ENCODE measurements around the gene PNPLA1. TPM values are rescaled to one million over a fixed set of nuclear protein-coding genes. Genes with fewer than 3 reads are reported as not detected.

PNPLA1 gene
- total RNA-seq, 2 experiments from 2014 or later = not detected

DNA sequence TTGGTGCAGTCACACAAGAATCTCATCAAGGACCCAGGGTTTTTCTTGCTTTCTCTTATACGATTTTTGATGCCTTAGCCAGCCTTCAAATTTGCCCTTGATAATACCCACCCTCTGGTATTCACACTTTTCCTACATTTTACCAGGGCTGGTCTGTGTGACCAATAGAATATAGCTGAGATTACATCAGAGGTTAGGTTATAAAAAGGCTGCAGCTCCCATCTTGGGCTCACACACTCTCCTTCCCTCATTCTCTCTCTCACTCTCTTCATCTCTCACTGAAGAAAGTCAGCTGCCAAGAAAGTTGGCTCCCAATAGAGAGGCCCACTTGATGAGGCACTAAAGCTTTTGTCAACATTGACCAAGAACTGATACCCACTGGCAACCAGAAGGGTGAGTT is 4.1 kb upstream of the PNPLA1 start:
- peaks cover 7% of the 10 kb centered on the region for H3K27me3 Mint-ChIP-seq
- no peak for DNase-seq
- H3K36me3 Mint-ChIP-seq = no peaks in the 10 kb centered on the region
- H3K4me1 Mint-ChIP-seq = no peaks in the 10 kb centered on the region
- peaks cover 4% of the 10 kb centered on the region for H3K9me3 Mint-ChIP-seq
- ATAC-seq (ENCODE audit: low read depth) = no peak
- H3K27ac Mint-ChIP-seq = no peak overlapping the region
- no peak overlapping the region for H3K4me3 Mint-ChIP-seq
- POLR2A ChIA-PET = no interaction called here

DNA sequence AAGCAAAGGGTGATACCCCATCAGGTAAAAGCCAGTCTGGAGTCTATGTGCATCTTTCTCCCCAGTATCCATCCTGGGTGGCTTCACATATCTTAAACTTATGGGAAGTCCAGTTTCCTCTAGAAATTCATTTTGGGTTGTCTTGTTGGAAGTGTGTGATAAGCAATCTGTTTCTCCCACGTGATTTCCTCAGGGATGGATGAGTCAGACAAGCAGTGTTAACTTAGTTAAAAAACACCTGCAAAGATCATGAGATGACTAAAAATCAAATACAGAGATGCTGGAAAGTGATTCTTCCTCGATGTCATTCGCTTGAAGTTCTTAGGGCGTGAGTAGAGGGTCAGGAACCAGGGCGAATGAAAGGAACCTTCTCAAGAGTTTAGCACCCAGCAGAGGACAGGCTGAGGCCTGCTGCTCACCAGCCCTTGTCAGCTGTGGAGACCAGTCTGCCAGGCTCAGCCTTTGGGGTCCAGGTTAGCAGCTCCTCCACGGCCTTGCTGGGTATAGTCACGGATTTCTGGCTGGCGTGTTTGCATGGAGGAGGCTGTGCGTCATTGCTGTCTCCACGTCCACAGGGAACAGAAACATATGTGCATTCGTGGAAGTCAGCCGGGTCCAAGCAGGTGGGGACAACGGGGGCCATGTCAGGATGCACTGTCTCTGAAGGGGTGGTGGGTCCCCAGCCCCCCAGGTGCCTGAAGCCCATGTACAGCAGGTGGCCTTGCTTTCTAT is 2.8 kb upstream of the PNPLA1 start:
- Mint-ChIP-seq H3K4me1 (no peaks in the 10 kb centered on the region), H3K36me3 (no peaks in the 10 kb centered on the region), H3K9me3 (peaks cover 4% of the 10 kb centered on the region), H3K27me3 (peaks cover 7% of the 10 kb centered on the region), H3K27ac (no peak overlapping the region), H3K4me3 (no peak overlapping the region)
- ATAC-seq (ENCODE audit: low read depth) (no peak), DNase-seq (no peak)
- POLR2A ChIA-PET = no interaction called here

DNA sequence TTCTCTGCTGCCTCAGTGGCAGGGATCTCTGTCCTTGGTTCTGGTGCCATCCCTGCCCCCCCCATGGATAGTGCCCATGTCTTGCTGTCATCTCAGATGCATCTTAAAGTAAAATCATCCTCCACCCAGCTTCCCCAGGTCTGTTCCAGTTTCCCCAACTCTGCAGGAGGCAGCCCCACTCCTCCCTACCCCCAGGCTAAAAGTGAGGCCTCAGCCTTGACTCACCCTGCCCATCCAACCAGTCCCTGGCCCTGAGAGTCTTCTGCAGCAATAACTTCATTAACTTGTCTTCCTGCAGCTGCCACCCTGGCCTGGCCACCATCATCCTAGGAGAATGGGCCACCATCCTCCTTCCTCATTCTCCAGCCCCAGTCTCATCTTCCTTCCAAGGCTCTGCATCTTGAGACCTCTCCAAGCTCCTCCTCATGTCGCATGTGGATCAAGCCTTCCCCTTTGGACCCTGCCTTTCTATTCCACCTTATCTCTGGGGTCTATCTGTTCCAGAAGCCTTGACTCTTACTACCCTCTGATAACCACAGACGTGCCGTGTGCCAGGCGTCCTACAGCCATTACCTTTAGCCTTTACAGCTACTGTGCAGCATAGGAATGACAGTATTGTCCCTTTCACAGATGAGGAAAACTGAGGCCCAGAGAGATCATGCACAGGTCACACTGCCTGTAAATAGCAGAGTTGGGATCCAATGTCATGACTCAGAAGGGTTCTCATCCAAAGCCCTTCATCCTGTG is 2.0 kb upstream of the PNPLA1 start:
- Mint-ChIP-seq H3K36me3 (no peaks in the 10 kb centered on the region), H3K4me1 (no peaks in the 10 kb centered on the region), H3K9me3 (peaks cover 4% of the 10 kb centered on the region), H3K4me3 (no peak overlapping the region), H3K27ac (no peak overlapping the region), H3K27me3 (peaks cover 8% of the 10 kb centered on the region)
- ATAC-seq (ENCODE audit: low read depth) (no peak), DNase-seq (no peak)
- POLR2A ChIA-PET = no interaction called here

DNA sequence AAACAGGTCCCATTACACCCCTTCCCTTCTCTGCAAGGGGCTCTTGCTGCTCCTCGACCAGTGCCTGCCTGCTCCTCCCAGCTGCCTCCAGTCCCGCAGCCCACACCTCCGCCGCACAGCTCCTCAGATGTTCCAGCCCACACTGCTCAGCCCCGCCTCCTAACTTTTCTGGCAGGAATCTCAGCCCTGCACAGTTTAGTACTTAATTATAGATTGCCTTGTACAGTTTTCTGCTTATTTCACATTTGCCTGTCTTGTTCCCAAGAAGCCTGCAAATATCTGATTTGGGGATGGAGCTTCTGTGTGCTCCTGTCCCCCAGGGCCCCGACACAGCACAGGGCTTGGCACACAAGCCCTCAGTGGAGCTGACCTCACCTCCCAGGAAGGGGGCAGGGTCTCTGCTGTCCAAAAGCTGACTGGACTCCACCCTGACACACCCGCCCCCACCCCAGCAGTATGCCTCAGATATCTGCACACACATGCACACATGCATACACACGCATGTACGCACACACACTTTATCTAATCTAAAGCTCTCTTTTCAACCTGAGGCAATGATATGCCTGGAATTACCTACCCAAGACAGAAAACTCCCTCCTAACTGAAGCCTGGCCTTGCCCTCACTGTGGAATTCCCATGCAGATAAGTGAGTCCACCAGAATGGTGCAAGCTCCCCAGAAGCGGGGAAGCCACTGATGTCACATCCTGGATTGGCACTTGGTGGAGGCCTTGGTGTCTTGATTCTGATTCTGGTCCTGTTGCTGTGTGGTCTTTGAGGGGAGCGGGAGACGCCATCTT is 1.2 kb upstream of the PNPLA1 start:
- Mint-ChIP-seq H3K27me3 (peaks cover 10% of the 10 kb centered on the region), H3K36me3 (no peaks in the 10 kb centered on the region), H3K4me3 (no peak overlapping the region), H3K4me1 (no peaks in the 10 kb centered on the region), H3K9me3 (peaks cover 4% of the 10 kb centered on the region), H3K27ac (no peak overlapping the region)
- ATAC-seq (ENCODE audit: low read depth) (no peak), DNase-seq (no peak)
- POLR2A ChIA-PET = no interaction called here

DNA sequence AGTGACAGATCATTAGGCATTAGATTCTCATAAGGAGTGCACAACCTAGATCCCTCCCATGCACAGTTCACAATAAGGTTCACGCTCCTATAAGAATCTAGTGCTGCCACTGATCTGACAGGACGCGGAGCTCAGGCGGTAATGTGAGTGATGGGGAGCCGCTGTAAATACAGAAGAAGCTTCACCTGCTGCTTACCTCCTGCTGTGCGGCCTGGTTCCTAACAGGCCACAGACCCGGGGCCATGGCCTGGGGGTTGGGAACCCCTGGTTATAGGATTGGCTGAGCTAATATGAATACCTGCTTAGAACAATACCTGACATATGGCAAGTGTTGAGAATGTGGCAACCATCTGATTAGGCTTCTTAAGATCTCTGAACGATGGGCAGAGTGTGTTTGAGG is 2.4 kb downstream of the PNPLA1 start:
- ATAC-seq (ENCODE audit: low read depth) (no peak), DNase-seq (no peak)
- Mint-ChIP-seq H3K9me3 (no peaks in the 10 kb centered on the region), H3K27me3 (peaks cover 21% of the 10 kb centered on the region), H3K27ac (no peak overlapping the region), H3K4me3 (no peak overlapping the region), H3K36me3 (no peaks in the 10 kb centered on the region), H3K4me1 (no peaks in the 10 kb centered on the region)
- POLR2A ChIA-PET = no interaction called here

DNA sequence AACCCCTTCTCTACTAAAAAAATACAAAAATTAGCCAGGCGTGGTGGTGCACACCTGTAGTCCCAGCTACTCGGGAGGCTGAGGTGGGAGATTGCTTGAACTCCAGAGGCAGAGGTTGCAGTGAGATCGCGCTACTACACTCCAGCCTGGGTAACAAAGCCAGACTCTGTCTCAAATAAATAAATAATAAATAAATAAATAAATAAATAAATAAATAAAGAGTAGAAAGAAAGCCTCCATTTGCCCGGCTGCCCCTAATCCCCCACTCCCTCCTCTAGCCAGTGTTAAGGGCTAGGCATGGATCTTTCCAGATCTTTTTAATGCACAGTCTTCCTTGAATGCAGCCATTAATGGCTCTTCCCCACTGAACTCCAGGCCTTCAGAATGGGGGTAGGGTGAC is 3.2 kb downstream of the PNPLA1 start:
- DNase-seq = no peak
- Mint-ChIP-seq H3K27ac (no peak overlapping the region), H3K9me3 (no peaks in the 10 kb centered on the region), H3K4me3 (no peak overlapping the region), H3K27me3 (peaks cover 23% of the 10 kb centered on the region), H3K4me1 (no peaks in the 10 kb centered on the region), H3K36me3 (no peaks in the 10 kb centered on the region)
- POLR2A ChIA-PET = no interaction called here
- ATAC-seq (ENCODE audit: low read depth) = no peak

DNA sequence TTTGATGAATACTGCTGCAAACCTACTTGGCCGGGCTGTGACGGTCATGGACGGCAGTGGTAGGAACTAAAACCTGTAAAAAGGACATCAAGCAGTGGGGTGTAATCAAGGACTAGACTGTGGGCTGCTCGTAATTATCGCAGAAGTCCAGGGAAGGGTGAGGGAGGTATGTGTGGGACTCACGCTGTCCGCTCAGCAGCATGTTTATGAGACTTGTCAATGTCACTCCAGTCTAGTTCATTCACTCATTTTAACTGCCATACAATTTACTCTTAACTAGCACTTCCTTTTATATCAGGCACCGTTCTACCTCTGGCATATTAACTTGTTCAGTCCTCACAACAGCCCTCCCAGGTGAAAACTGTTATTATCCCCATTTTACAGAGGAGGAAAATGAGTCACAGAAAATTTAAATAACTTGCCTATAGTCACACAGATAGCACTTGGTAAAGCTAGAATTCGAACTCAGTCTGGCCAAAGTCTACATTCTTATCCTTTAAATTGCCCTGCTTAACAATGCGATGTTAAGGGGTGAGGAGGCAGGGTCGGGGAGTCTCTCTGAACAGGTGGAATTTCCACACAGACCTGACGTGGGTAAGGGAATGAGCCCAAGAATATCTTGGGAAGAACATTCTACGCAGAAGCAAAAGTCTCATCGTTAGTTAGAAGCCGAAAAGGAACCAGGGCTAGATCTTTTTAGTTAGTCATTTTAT is 4.1 kb downstream of the PNPLA1 start:
- Mint-ChIP-seq H3K27ac (no peak overlapping the region), H3K4me1 (no peaks in the 10 kb centered on the region), H3K4me3 (no peak overlapping the region), H3K27me3 (peaks cover 23% of the 10 kb centered on the region), H3K36me3 (no peaks in the 10 kb centered on the region), H3K9me3 (no peaks in the 10 kb centered on the region)
- DNase-seq (no peak), ATAC-seq (ENCODE audit: low read depth) (no peak)
- POLR2A ChIA-PET = no interaction called here

DNA sequence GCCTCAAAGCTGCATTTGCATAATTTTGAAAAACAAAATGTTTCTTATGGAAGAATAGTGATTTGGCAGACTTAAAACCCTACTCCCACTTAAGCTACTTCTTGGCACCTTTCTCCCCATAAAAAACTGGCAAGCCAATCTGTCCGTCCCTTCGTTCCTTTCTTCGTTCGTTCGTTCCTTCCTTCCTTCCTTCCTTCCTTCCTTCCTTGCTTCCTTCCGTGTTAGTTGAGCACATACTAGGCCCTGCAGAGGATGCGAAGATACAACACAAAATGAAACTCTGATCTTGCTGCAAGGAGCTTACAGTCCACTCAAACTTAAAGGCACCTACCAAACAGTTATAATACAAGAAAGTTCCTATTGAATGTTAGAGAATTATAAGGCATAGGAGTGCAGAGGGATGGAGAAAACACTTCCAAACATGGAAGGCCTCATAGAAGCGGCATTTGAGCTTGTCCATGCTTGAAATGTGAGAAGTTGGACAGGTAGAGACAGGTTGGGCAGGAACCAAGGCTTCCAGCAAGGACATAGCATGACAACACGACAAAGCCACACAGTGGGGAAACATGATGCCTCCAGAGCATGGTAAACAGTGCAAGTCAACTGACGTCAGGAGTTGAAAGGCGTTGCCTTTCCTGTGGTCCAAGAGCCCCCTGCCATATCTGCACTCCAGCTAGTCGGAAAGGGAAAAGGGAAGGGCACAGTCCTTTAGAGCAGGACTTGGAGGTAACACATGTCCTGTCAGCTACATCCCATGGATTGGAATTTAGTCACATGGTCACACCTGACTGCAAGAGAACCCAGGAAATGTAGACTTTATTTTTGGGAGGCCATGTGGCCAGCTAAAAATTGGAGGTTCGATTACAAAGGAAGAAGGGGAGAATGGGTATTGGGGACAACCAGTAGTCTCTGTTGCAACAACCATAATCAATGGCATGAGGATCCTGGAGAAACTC is 7.0 kb downstream of the PNPLA1 start:
- DNase-seq = no peak
- Mint-ChIP-seq H3K27me3 (peaks cover 38% of the 10 kb centered on the region), H3K9me3 (no peaks in the 10 kb centered on the region), H3K27ac (no peak overlapping the region), H3K4me1 (no peaks in the 10 kb centered on the region), H3K36me3 (no peaks in the 10 kb centered on the region), H3K4me3 (no peak overlapping the region)
- POLR2A ChIA-PET = no interaction called here
- no peak for ATAC-seq (ENCODE audit: low read depth)

DNA sequence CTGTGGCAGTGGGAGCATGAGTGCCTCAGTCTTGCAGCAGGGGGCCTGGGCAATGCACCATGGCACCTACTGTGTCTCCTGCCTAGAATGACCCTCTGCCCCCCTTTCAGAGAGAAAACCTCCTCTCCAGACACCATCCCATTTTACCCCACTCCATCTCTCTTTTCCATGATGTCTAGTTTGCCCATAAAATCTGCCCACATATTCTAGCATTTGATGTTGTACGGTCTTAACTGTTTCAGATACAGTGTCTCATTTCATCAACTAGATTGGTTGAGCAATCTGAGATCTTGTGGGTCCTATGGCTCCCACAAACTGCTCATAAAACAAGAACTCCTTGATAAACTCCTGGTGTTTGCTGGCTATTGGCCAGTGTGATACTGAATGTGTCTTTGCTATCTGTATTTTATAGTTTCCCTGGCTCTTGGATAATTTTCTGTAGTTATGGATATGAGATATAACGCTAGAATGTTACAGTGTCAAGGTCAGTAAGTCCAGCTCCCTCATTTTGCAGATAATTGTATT is 8.1 kb downstream of the PNPLA1 start:
- H3K36me3 Mint-ChIP-seq = no peaks in the 10 kb centered on the region
- no peaks in the 10 kb centered on the region for H3K4me1 Mint-ChIP-seq
- no peak for DNase-seq
- H3K27ac Mint-ChIP-seq = no peak overlapping the region
- POLR2A ChIA-PET = no interaction called here
- peaks cover 42% of the 10 kb centered on the region for H3K27me3 Mint-ChIP-seq
- no peak overlapping the region for H3K4me3 Mint-ChIP-seq
- no peaks in the 10 kb centered on the region for H3K9me3 Mint-ChIP-seq
- ATAC-seq (ENCODE audit: low read depth) = no peak

DNA sequence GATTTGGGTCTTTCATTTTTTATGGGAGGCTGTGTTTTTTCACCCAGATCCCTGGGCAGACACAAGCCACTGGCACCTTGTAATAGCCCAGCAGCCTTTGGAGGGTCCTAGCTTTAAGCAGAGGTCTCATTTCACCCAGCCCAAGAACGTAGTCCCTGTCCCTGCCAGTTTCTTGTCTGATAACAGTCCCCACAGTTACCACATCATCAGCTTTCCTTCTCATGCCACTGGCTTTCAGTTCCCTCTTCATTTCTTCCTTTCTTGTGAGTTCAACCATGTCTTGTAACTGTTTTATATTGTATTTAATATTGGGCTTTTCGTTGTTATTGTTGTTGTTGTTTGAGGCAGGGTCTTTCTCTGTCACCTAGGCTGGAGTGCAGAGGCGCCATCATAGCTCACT is 10.6 kb downstream of the PNPLA1 start:
- H3K27me3 Mint-ChIP-seq = peaks cover 52% of the 10 kb centered on the region

DNA sequence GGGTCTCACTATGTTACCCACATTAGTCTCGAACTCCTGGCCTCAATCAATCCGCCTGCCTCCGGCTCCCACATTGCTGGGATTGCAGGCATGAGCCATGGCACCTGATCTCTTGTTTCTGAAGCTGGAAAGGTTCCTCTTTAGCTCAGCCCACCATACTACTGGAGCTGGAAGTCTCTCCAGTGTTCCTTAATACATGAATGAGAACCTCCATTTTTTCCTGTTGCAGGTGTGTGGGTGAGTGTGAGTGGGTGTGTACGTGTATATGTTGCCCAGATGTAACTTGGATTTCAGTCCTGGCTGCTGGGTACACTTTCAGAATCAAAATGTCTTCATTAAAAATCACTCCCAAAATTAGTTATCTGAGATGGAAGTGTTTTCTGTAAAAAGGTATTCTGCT is 11.1 kb downstream of the PNPLA1 start:
- no peak overlapping the region for H3K27ac Mint-ChIP-seq
- H3K27me3 Mint-ChIP-seq = peaks cover 54% of the 10 kb centered on the region
- H3K4me1 Mint-ChIP-seq = peaks cover 3% of the 10 kb centered on the region
- H3K9me3 Mint-ChIP-seq = no peaks in the 10 kb centered on the region
- no peak for ATAC-seq (ENCODE audit: low read depth)
- no peak for DNase-seq
- no peaks in the 10 kb centered on the region for H3K36me3 Mint-ChIP-seq
- no peak overlapping the region for H3K4me3 Mint-ChIP-seq
- POLR2A ChIA-PET = no interaction called here

More for the DNA sequence above, 10.6 kb downstream of the PNPLA1 start:
- no peak overlapping the region for H3K27ac Mint-ChIP-seq
- no peak for DNase-seq
- H3K4me3 Mint-ChIP-seq = no peak overlapping the region
- H3K4me1 Mint-ChIP-seq = no peaks in the 10 kb centered on the region
- ATAC-seq (ENCODE audit: low read depth) = no peak
- H3K9me3 Mint-ChIP-seq = no peaks in the 10 kb centered on the region
- POLR2A ChIA-PET = no interaction called here
- no peaks in the 10 kb centered on the region for H3K36me3 Mint-ChIP-seq

DNA sequence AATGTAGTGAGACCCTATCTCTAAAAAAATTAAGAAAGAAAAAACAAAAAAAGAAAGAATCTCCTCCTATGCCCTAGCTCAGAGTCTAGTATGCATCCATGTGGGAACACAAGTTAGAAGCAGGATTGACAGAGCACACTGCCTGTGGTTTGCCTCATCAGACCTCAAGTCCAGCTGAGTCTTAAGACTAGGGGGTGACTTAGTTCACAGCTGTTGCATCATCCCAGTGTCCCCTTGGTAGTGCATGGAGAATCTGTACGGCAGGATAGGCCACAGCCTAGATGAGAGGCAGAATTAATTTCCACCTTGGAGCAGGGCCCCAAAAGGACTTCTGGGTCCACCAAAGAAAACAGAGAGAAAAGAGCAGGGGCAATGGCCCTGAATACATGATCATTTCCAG is 13.7 kb downstream of the PNPLA1 start:
- no peak for DNase-seq
- peaks cover 58% of the 10 kb centered on the region for H3K27me3 Mint-ChIP-seq
- peaks cover 10% of the 10 kb centered on the region for H3K4me1 Mint-ChIP-seq
- no peak for ATAC-seq (ENCODE audit: low read depth)
- H3K27ac Mint-ChIP-seq = no peak overlapping the region
- H3K4me3 Mint-ChIP-seq = no peak overlapping the region
- H3K36me3 Mint-ChIP-seq = no peaks in the 10 kb centered on the region
- POLR2A ChIA-PET = no interaction called here
- H3K9me3 Mint-ChIP-seq = no peaks in the 10 kb centered on the region

All from activated naive CD8-positive, alpha-beta T cell treated with anti-CD3 and anti-CD28 coated beads, Interleukin-2, amount 10 ng/mL, durations not matched to agents 7 days and 5 days (primary cell).